SIG-M5 (cell line): ENCODE measurements around the gene COL26A1.

Experiments
- DNase-seq: peaks from one replicate; lab custom pipeline; 2025; lab: John Stamatoyannopoulos, UW

The COL26A1 gene

DNA sequence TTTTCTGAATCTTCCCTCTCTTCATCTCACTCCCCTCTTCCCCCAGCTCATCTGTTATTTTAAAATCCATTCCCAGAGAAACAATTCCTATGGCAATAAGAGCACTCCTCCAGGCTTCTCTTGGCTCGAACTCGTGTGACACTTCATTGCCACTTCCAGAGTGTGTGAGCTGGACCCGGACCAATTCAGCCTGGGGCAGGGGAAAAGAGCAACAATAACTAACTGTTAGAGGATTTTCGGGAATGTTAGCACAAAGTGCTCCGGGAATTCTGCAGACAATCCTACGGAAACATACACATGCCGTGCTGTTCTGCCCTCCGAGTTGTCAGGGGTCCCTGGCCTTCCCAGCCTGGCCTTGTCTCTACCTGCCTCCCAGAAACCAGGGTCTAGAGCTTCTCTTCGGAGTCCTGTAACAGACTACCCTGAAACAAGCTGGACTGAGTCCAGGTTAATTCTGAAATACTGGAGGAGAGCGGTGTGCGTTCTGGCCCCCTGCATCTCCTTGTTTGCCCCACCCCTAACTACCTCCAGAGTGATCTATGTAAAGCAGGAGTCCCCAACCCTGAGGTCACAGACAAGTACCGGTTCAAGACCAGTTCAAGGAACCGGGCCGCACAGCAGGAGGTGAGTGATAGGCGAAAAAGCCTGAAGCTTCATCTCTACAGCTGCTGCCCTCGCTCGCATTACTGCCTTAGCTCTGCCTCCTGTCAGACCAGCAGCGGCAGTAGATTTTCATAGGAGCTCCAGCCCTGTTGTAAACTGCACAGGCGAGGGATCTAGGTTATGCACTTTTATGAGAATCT is 11.3 kb downstream of the COL26A1 start:
- DNase-seq: no peak

DNA sequence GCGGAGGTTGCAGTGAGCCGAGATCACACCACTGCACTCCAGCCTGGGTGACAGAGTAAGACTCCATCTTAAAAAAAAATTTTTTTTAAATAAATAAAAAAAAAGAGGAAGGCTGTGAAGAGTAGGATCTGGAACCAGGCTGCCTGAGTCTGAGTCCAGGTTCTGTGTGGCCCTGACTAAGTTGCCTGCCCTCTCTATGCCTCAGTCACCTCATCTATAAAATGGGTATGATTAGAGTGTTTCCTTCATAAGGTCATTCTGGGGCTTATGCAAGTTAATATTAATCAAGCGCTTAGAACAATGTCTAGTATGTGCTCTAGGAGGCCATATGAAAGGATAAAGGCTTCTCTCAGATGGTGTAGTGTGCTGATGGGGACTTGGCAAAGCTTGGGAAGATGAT is 12.3 kb downstream of the COL26A1 start:
- no peak for DNase-seq

DNA sequence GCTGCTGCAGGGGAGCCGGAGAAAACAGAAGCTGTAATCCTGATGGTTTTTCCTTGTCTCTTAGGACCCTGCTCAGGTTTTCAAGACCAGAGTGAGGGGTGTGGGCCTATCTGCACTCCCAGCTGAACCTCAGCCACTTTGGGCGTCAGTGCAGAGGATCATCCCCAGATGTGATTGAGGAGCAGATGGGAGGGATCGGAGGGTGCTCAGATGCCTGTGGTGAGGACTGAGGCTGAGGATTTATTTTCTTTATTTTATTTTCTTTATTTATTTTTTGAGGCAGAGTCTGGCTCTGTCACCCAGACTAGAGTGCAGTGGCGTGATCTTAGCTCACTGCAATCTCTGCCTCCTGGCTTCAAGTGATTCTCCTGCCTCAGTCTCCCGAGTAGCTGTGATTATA is 13.9 kb downstream of the COL26A1 start:
- DNase-seq: no peak

DNA sequence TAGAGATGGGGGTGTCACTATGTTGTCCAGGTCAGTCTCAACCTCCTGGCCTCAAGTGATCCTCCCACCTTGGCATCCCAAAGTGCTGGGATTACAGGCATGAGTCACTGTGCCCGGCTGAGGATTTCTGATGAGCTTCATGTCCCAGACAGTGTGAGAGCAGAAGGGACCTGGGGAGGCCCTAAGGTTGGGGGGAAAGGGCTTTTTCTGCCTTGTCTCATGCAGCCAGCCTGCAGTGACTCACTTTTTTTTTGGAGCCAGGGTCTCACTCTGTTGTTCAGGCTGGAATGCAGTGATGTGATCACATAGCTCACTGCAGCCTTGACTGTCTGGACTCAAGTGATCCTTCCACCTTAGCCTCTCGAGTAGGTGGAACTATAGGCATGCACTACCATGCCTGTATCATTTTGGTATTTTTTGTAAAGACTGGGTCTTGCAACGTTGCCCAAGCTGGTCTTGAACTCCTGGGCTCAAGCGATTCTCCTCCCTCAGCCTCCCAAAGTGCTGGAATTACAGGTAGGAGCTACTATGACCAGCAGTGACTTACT is 14.6 kb downstream of the COL26A1 start:
- no peak for DNase-seq

DNA sequence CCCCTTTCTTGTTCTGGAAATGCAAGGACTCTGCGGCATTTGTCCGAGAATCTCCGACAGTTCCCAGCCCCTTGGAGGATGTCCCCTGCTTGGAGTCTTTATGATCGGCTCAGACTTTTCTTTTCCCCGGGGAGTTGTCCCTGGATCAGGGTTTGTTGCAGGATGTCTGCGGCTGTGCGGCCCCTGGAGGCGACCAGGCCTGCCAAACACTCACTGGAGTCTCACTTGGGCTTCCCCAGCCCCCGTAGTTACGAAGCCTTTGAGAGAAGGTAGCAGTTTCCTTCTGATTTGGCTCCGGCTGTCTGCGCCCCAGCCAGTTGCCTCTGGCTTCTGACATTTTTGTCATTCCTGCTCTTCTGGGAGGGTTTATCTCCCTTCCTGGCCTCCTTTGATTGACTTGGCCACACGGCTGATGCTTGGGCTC is 16.1 kb downstream of the COL26A1 start:
- DNase-seq: no peak

DNA sequence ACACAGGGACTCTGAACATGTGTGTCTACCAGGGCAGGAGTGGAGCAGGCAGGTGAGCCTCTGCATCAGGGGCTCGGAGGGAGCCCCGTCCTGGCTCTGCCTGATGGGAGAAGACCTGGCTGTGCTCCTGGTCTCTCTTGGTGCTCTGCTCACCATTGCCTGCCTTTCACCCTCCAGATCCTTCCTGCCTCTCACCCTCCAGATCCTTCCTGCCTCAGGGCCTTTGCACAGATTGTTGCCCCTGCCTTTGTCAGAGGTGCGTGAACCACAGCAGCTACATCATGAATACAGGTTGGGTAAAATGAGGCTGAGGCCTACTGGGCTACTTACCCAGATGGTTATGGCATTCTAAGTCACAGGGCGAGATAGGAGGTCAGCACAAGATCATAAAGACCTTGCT is 16.6 kb downstream of the COL26A1 start:
- no peak for DNase-seq

DNA sequence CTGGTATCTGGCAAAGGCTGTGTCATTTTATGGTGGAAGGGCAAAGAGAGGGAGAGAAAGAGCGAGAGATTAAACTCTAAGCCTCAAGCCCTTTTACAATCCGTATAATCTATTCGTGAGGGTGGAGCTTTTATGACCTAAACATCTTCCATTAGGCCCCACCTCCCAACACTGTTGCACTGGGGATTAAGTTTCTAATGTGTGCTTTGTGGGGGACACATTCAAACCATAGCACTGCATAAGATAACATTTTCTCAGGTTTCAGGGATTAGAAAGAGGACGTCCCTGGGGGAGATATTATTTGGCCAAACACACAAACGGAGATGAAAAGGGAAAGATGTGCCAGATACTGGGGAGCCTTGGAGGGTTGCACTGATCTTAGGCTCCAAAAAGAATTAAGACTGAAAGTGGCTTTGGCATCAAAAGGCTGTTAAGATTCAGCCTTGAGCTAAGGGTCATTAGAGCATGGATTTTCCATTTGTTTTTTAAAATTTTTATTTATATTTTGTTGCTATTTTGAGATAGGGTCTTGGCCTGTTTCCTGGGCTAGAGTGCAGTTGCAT is 19.0 kb downstream of the COL26A1 start:
- no peak for DNase-seq

DNA sequence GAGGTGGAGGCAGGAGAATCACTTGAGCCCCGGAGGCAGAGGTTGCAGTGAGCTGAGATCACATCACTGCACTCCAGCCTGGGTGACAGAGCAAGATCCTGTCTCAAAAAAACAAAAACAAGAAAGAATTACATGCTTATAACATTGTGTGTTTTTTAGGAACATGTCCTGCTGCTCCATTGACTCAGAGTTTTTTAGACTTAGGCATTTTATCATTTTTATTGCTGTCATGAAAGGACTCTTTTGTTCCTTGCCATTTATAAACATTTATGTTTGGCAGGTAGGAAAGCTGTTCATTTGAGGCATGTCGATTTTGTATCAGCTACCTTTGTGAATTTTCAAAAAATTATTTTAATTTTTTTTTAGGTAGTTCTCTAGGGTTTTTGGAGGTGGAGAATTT is 20.3 kb downstream of the COL26A1 start:
- no peak for DNase-seq

DNA sequence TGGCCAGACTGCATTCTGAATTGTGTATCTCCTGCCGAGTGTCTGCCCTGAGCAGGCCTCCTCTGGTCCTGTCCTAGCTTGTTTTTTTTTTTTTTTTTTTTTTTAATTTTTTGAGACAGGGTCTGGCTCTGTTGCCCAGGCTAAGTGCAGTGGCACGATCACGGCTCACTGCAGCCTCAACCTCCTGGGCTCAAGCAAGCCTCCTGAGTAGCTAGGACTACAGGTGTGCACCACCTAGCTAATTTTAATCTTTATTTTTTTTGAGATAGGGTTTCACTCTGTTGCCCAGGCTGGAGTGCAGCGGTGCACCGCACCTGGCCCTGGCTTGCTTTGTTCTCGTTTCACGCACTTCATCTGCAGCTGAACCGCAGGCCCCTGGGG is 23.5 kb downstream of the COL26A1 start:
- DNase-seq: no peak

DNA sequence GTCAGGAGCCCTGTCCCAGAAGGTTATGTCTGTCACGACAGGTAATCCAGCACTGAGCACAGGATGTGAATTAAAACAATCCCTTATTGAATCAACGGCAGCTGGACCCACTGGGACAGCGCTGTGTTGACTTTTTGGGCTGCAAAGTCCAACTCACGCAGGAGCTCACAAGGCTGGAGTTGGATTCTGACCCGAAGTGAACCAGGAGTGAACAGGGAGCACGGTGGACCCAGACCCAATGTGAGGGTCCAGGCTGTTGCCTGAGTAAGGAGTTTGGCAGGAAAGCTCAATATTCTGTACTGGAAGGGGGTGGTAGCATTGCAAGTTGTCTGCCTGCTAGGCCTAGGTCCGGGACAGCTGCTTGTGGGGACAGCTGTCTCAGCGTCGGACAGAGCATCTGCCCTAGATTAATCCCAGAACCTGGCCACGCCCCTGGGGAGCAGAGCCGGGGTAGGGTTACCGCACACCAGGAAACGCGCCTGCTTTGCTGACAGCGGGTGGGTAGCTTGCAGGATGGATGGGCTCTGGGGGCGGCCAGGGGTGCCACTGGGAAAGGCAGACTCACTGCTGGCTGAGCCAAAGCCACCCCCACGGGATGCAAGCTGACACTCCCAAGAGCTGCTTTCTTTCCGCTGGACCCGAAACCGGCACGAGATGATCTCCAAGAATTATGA is 24.0 kb downstream of the COL26A1 start:
- no peak for DNase-seq

DNA sequence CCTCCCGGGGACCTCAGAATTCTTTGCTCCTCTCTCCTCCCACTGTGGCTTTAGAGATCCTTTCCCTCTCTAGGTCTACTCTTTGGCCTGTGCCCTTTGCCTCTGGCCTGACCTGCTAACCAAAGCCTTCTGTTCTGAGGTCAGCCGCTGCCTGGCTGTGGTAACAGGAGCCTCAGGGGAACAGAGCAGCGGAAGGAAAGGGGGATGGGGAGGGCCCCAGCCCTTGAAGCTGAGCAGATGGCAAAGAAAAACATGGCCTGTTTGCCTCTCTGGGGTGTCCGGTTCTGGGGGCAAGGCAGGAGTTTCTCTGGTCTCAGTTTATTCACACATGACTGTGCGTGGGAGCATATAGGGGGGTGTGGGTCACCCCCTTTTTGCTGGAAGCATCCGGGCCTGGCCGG is 28.2 kb downstream of the COL26A1 start:
- DNase-seq: no peak

DNA sequence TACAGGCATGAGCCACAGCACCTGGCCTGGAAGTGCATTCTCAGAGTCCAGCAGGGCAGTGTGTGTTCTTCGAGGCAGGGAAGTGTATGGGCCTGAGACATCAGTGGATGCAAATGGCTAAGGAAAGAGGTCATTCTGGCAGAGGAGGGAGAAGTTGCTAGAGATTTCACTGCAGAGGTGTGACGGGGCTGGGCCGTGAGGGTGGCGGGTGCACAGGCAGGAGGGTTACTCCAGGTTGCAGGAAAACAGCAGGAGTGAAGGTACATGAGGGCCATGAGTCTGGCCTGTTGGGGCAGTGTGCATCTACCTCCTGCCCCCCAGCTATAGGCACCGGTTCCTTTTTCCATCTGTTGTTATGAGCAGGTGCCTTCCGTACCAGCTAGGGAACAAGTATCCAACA is 29.3 kb downstream of the COL26A1 start:
- DNase-seq: no peak

DNA sequence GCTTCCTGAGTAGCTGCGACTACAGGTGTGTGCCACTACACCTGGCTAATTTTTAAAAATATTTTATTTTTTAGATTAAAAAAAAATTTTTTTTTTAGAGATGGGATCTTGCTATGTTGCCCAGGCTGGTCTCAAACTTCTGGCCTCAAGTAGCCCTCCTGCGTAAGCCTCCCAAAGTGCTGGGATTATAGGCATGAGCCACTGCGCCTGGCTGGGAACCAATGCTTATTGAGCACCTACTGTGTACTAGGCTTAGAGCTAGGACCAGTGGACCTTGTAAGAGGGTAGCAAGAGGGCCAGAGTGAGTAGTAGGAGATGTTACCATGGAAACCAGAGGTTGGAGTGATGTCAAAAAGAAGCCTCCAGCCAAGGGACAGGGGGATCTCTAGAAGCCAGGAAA is 31.2 kb downstream of the COL26A1 start:
- no peak for DNase-seq

DNA sequence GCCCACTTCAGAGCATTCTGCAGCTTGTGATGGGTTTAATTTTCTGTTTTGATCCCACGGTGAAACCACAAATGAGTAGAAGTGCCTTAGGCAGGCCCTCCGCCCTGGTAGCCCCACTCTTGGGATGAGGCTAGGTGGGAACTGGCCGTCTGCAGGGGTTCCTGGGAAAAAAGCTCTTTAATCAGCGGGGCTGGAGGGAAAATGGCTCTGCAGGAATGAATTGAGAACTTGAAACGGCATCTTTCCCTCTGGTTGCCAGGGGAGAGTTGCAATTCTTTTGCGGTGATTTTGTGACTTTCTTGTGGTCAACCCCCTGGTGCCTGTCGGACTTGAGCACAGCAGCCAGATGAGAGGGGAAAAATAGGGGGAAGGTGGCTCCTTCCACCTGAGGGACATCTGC is 32.7 kb downstream of the COL26A1 start:
- DNase-seq: no peak

DNA sequence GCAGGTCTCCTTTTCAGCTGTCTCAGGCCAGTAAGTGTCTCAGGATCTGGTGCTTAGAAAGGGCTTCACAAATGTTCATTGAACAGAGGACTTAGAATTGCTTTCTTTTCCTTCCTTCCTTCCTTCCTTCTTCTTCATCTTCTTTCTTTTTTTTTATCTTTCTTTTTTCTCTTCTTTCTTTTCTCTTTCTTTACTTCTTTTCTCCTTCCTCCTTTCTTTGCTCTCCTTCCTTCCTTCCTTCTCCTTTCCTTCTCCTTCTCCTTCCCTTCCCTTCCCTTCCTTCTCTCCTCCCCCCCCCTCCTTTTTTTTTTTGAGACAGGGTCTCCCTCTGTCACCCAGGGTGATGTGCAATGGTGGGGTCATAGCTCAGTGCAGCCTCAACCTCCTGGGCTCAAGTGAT is 34.6 kb downstream of the COL26A1 start:
- no peak for DNase-seq

DNA sequence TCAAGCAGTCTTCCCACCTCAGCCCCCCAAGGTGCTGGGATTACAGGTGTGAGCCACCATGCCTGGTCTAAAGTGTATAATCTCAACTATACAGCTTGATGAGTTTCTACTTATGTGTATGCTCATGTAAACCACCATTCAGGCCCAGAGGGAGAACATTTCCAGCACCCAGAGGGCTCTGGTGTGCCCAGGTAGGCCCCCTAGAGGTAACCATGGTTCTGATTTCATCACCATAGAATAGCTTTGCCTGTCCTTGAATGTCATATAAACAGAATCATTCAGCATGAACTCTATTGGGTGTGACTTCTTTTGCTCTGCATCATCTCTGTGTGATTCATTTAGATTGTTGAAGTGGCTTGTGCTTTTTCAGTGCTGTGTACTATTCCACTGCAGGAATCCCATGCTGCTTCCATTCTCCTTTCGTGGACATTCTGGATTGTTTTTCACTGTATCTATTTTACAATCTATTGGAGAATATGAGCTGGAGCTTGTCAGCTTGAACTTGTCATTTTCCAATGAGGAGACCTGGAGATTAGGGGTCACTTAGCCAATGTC is 35.2 kb downstream of the COL26A1 start:
- DNase-seq: no peak

DNA sequence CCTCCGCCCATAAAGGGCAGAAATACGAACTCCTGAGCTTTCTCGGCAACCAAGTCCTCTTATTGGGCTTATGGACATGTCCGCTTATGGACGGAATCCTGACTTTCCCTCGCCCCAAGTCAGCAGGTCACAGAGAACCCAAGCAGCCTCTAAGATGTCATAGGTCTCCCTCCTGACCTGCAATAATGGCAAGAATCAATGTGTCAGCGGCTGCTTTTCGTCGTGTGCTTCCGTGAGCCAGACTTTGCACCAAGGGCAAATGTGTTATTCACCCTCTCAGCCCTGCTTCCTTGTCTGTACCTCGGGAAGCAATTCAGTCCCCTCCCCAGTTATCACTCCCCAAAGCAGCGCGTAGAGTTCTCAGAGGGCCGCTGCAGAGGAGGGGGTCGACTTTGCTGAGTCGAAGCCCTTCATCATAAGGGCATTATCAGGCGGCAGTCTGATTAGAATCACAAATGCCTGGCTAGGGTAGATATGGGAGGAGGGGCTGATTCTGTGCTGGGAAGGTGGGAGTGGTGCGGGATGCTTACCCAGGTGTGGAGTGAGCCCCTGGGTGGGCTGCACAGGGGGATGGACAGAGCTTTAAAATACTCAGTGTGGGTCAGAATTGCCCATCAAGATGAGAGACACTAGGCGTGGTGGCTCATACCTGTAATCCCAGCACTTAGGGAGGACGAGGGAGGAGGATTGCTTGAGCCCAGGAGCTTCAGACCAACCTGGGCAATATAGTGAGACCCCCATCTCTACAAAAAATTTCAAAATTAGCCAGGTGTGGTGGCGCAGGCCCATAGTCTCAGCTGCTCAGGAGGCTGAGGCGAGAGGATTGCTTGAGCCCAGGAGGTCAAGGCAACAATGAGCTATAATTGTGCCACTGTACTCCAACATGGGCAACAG is 36.0 kb downstream of the COL26A1 start:
- no peak for DNase-seq

DNA sequence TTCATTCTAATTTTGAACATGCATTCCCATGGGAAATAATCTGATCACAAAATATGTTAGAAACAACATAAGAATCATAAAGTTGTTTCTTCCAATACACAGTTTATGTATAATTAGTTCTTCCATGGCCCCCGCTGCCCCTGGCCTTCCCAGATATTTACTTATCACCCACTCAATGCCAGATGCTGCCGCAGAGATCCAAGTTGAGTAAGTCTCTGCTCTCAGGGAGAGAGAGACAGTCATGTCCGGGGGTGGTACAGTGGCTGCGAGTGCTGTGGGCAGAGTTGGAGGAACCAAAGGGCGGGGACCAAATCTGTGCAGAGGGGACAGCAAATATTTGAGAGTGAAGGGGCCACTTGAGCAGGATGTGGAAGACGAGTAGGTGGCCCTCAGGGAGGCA is 37.1 kb downstream of the COL26A1 start:
- DNase-seq: no peak

DNA sequence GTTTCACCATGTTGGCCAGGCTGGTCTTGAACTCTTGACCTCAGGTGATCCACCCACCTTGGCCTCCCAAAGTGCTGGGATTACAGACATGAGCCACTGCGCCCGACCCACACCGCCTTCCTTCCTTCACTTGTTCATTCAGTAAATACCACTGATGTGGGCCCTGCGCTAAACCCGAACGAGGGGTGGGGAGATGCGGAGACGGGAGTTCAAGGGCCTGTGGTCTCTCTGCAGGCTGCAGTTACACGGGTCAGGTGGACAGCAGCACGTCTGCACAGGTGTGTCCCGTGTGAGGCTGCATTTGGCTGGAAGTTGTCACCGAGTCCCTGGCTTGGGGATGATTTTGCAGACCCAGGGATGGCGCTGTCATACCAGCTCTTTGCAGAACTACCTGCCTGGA is 38.1 kb downstream of the COL26A1 start:
- no peak for DNase-seq

DNA sequence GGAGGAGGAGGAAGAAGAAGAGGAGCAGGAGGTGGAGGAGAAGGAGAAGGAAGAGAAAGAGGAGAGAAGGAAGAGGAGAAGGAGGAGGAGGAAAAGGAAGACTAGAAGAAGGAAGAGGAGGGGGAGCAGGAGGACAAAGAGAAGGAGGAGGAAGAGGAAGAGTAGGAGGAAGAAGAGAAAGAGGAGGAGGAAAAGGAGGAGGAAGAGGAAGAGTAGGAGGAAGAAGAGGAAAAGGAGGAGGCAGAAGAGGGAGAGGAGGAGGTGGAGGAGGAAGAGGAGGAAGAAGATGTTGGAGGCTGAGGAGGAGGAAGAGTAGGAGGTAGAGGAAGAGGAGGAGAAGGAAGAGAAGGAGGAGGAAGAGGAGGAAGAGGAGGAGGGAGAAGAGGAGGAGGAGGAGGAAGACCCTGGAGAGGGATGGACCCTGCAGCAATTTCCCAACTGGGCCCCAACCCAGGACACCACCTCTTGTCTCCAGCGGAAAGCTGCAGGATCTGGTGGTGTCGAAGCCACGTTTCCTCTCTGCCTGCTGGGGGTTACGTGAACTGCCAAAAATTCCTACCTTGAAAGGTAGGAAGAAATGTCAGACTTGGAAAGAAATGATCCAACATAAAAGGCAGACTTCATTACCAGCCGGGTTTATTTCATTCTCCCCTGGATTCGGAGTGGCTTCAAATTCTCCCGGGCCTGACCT is 38.9 kb downstream of the COL26A1 start:
- no peak for DNase-seq

DNA sequence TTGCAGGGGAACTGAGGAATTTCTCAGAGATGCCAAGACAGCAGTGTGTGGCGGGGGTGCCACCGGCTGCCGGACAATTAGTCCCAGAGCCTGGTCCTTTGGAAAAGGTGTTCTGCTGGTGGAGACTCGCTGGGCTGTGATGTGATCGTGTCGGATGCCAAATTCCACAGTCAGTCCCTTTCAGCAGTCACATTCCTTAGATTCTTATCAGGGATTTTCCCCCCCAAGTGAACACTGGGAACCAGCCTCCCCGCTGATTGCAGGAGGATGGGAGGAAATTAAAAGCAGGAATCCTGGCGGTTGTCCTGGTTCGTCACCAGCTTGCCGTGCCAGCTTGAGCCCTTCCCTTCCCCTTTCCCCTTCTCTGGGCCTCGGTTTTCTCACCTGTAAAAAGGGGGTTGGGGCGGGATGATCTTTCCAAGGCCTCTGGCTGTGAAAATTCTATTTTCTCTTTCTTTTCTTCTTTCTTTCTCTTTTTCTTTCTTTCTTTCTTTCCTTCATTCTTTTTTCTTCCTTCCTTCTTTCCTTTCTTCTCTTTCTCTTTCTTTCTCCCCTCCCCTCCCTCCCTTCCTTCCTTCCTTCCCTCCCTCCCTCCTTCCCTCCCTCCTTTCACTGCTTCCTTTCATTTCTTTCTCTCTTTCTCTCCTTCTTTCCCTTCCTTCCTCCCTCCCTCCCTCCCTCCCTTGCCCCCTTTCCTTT is 39.6 kb downstream of the COL26A1 start:
- no peak for DNase-seq
